Activated naive CD8-positive, alpha-beta T cell treated with anti-CD3 and anti-CD28 coated beads, Interleukin-2, amount 50 U/mL, for 16 hours (primary cell): ENCODE results near the gene UVSSA.

ENCODE experiments used
- DNase-seq: peaks from one replicate; pipeline ENCODE4 v3.0.0-alpha.2; 2020; ENCODE audit warnings: low read depth, low spot score

Gene UVSSA

DNA sequence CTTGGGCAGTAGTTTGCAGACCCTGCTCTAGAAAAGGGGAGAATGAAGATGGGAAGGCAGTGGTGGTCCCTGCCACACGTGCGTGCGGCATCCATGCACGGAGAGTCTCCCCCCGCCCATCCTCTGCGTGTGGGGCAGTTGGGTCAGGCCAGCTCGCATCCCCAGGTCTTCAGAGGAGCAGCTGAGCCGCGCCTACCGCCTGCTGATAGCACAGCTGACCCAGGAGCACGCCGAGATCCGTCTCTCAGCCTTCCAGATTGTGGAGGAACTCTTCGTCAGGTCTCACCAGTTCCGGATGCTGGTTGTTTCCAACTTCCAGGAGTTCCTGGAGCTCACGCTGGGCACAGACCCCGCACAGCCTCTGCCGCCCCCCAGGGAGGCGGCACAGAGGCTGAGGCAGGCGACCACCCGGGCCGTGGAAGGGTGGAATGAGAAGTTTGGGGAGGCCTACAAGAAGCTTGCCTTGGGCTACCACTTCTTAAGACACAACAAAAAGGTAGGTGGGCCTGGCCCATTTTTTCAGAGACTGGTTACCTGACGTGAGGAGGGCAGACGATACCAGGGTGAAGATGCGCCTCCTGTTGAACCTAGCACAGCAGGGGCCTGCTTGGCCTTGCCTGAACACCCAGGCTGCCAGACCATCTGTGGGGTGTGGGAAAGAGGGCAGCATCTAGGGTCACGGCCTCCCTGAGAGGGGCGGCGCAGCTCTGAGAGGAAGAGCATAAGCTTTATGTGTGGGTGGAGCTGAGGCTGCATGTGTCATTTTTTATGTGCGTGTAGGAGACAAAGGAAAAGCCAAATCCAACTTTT, 2.6 kb downstream of the UVSSA start:
- no peak for DNase-seq

DNA sequence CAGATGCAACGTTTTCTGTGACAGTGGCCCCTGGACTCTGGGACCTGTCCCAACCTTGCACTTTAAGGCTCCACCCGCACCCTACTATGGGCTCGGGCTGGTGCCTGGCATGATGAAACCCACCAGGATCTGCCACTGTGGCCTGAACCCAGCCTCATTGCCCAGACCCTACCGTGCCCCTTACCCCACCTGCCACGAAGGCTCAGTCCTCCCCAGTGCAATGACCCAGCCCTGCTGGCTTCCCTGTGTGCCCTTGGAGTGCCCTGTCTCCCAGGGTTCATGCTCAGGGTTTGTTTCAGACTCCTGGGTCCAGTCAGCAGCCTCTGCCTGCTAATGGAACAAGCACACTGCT, 3.1 kb downstream of the UVSSA start:
- DNase-seq: no peak

DNA sequence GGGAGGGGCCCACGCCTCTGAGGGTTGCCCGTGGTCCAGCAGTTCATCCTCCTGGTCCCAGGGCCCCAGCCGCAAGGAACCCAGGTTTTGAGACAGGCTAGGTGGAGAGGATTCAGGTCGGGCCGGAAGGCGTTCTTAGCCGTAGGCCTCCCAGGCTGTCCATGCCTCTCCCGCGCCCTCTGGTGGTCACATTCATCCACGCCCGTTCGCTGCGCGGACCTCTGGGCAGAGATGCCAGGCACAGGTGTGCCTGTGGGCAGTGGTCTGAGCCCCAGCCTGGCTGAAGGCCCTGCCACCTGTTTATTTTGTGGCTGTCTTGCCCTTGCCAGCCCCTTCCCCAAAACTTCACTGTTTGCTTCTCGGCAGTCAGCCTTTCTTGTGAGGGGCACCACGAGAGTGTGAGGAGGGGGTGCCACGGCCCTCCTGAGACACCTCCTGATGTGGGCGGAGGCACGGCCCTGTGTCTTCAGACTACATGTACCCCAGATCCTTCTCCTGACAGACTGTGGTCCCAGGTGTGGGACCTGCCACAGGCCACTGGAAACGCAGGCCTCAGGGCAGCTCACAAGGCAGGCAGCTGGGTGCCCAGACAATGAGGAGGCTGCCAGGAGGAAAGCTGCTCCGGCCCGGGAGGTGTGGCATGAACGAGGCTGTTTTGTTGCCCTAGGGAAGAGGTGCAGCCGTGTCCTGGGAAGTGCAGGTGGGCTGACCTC, 5.0 kb downstream of the UVSSA start:
- peak; percentile 74 for DNase-seq

DNA sequence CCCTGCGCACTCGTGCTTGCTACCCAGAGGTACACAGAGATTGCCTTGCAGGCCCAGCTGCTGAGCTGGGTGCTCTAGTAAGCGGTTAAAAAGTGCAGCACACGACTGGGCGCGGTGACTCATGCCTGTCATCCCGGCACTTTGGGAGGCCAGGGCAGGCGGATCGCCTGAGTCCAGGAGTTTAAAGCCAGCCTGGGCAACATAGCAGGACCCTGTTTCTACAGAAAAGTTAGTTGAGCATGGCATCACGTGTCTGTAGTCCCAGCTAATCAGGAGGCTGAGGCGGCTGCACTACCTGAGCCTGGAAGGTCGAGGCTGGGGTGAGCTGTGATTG, 5.5 kb downstream of the UVSSA start:
- no peak for DNase-seq

DNA sequence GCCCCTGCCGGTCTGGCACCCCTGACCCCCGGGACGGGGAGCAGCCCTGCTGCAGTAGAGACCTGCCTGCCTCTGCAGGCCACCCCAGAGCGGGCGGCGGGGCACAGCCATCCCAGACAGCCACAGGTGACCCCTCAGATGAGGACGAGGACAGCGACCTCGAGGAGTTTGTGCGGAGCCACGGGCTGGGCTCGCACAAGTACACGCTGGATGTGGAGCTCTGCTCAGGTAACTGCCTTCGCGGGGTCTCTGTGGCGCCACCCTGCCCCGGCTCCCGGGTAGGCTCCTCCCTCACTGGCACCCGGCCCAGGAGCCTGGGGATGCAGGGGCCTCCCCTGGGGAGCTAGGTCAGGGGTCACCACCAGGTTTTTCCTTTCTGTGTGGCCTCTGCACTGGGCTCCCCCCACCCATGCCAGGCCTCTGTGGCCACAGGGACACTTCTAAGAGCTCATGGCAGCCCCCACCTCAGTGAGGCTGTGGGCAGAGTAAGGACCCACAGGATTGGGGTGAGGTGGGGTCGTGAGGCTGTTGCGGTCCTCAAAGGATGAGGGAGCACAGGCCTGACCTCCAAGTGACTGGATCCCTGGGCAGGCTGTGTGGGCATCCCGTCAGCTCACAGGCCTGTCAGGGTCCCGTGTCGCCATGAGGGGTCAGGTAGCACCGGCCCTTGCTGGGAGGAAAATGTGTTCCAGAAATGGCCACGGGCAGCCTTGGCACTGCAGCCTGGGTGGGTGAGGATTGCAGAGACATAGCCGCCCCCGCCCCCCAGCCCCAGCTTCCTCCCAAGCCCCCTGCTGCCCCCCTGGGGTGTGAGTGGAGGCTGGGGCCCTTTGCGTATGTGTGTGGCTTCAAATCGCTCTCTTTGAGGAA, 6.4 kb downstream of the UVSSA start:
- DNase-seq: no peak

DNA sequence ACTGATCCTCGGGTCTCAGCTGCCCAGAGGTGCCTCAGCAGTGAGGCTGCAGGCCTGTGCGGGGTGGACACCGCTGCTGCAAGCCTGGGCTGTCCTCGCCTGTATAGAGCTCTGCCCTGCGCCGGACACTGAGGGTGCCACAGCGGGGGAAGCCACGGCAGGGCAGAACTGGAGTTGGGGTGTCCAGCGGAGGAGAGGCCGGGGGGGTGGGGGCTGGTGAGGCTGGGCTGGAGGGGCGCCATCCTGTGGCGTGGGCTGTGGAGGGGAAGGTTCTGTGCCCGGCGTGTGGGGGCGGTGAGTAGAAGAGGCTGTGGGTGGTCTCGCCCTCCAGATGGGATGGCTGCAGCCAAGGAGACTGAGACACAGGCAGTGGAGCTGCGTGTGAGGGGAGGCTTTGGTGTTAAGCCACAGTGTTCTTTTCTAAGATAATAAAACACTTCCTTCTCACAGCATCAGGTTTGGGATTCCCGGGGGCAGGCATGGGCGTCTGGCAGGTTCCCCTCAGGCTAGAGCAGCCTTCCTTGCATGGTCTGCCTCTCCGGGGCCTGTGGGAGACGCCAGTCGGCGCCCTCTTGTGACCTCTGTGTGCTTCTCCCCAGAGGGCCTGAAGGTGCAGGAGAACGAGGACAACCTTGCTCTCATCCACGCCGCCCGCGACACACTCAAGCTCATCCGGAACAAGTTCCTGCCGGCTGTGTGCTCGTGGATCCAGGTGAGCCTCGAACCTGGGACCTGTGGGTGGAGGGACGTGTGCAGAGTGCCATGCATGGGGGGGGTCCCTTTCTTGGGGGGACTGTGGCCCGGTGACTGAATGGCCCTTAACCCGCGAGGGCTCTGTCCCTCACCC, 7.4 kb downstream of the UVSSA start:
- DNase-seq: no peak

DNA sequence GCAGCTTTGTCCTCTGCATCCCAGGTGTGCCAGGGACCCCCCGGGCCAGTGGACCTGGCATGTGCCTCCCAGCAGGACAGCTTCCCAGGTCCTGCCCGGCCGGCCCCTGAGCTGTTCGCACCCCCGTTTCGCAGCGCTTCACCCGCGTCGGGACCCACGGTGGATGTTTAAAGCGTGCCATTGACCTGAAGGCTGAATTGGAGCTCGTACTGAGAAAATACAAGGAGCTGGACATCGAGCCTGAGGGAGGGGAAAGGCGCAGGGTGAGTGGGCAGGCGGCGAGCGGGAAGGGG, 7.9 kb downstream of the UVSSA start:
- DNase-seq: no peak

DNA sequence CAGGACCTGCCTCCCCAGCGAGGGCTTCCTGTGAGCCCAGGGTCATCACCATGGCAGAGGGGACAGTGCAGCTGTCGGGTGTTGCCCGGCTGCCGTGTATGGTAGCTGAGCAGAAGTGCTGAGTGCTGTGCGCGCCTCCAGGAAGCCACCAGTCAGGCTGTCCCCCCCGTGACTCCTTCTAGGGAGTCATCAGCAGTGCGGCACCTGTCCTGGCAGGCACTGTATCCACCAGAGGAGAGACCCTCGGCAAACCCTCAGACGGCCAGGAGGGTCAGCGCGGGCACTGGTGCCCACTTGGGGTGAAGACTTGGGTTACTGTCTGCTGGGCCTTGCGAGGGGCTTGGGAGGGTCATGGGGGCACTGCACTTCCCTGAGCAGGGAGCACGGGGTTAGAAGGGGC, 8.4 kb downstream of the UVSSA start:
- no peak for DNase-seq

DNA sequence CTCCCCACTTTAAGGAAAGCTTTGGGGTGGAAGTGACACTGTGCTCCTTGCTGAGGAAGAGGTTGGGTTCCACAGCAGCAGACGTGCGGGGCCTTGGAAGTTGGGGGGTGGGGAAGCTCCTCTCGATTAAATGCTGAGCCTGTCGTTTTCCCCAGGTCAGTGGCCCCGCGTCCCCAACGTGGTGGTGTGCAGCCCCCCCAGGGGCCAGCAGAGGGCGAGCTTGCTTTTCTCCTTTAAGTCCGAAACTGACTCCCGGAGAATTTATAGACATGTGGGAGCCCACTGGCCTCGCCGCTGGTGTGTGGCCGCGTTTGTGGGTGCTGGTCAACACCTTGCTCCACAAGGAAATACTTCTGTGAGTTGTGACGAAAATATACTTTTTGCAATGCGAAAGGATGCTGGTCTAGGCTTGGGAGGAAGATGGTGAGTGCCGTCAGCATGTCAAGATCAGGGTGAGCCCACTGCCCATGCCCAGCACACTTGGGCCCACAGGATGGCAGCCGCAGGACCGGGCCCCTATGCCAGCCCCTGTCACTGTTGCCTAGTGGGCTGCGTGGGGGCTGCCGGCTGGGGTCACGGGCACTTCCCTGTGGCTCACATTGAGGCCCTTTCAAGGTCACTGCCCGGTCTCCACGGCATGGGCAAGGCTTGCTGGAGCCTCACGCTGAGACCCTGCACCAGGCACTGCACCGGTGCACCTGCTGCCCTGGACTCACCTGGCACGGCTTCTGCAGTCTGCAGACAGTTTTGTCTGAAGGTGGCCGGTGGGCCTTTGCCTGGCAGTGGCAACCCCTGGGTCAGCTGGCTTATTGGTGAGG, 9.4 kb downstream of the UVSSA start:
- DNase-seq: no peak

DNA sequence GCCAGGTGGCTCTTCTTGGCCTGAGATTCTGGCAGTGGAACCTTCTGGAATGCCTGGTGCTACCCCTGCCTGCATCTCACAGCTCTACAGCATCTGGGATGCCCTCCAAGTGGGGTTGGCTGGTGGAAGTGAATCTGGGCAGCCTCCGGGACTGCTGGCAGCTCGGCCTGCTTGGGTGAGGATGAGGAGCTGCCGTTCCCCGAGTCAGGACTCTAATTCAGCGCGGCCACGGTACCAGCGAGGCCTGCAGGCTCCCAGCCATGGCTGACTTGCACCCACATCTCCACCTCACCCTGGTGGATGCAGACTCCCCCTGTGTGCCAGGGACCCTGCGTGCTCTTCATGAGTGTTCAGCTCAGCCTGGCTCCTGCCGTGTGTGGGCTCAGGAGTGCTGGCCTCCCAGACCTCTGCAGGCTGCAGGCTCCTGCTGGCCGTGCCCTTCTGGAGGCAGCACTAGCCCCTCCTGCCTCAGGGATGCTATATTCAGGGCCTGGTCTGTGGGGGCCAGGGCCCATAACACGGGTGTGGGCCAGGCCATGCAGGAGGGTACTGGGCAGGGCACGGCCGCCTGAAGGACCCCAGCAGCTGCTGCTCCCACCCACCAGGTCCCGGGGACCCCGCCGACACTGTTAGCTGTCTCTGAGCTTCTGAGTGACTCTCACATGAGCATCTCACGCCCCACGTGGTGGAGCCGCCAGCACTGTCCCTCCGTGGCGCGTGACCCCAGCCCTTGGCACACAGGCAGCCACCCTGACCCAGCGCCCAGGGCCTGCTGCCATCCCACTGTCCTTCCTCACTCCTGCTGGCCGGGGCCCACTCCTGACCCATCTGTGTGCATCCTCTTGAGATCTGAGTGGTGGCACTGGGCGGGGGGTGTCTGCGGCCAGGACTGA, 10.6 kb downstream of the UVSSA start:
- DNase-seq: no peak

DNA sequence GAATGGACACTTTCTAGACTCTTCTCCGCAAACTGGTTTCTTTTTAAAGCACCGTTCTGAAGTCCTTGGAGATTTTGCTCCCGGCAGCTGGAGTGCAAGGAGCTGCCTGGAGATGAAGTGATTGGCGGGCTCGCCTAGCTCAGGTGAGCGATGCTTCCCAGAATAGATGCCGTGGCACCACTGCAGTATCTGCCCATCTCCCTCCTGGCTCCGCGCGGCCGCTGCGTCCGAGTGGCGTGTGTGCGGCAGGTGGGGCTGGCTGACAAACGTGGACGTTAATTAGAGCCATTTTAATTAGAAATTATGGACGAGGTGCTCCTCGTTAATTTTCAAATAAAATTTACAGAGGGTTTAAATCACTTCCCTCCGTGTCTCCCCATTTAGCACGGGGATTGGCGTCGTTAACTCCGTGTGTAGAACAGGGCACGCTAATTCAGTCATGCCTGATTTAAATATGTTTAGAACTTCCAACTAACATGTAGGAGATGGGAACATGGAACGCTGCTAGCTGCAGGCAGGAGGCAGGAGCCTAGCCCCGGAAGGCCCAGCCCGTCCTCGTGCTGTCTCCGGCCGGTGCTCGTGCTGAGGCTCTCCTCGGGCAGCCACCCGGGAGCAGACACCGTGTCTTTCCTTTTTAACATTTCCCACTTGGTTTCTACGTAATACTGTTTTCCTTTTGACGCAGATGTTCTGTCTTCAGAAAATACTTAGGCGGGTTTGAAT, 11.6 kb downstream of the UVSSA start:
- no peak for DNase-seq

DNA sequence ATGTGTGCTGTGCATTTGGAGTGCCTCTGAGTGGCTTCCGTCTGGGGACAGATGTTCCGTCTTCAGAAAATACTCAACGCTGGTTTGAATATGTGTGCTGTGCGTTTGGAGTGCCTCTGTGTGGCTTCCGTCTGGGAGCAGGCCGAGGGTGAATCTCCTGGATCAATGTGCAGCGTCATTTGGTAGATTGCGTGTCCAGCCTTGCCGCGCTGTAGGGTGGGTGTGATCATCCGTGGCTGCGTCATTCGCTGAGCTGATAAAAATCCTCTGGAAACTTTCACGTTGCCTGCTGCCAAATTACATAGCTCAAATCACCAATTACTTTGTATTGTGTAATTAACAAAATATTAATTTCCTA, 12.1 kb downstream of the UVSSA start:
- no peak for DNase-seq

DNA sequence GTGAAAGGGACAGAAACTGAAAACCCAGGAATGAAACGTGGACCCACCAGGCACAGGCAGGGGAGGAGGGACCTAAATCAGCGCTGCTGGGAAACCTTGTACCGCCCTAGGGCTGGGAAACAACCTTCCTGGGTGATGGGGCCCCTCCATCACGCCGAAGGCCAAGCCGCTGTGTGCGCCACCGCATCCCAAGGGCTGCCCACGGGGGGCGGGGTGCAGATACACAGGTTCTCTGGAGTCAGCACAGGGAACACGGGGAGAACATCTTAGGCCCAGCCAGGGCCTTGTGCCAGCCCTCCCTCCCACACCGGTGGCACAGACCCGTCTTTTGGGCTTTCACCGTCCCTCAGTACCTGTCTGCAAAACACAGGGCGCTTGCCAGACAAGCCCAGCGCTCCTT, 13.0 kb downstream of the UVSSA start:
- DNase-seq: no peak

DNA sequence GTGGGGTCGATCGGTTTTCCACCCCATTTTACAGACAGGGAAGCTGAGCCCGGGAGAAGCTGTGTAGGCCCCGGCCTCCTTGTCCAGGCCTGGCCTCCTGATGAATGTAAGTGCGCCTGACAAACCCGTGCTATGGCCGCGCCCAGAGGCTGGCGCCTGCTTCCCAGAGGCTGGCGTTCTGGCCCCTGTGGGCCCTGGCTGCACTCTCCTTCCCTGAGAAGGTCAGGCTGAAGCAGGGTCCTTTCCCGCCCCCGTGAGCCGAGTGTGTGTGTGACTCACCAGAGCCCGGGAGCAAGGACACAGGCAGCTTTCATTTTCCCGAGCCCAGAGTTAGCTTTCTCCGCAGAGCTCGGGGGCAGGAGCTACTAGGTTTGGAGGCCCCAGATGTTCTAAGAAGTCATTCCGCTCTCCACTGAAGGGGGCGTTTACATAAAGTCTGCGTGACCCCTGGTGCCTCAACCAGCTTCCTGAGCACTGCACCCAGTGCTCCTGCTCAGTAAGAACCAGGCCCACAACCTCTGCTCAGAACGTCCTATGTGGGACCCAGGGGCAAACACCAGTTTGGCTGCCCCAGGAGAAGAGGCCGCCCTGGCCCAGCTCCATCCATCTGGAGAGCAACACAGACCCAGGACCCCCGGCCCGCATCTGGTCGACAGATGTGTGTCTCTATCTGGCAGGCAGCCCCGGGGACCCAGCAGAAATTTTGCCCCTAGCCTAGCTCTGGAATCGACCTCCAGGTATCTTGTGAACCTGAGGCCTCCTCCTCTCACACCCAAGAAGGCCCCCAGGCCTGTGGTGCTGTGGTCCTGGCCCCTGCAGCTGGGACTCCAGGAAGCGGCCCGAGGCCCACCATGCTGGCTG, 13.6 kb downstream of the UVSSA start:
- DNase-seq: no peak

DNA sequence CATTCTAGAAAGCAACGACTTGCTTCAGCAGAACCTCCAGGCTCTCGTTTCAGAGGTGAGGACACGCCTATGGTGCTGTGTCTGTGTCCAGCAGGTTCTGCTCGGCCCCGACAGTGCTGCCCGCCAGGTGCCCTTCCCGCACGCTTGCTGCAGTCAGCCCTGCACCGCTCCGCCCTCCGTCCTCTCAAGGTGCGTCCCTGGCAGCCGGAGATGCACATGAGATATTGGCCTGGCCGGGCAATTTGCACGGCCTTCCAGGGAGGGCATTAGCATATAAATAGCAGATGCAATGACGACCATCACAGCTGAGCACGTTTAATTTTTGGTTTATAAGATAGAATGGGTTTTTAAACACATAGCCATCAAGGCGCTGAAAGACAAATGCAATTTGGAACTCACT, 14.4 kb downstream of the UVSSA start:
- DNase-seq: no peak

DNA sequence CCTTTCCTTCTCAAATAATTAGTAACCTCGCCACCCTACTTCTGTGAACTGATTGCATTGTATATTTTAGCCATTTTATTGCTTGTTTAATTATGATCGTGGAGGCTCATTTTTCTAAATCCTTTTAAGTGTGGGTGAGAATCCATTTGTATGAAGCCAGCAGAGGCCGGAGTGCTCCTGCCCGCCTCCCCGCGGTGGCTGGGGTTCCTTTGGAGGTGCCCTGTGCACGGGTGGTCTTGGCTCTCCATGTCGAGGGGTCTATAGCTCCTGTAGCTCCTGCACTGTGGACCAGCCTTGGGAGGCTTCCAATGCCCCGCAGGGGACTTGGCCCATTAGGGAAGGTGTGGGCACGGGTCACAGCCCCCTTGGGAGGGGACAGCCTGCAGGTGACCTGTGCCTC, 15.0 kb downstream of the UVSSA start:
- DNase-seq: no peak

DNA sequence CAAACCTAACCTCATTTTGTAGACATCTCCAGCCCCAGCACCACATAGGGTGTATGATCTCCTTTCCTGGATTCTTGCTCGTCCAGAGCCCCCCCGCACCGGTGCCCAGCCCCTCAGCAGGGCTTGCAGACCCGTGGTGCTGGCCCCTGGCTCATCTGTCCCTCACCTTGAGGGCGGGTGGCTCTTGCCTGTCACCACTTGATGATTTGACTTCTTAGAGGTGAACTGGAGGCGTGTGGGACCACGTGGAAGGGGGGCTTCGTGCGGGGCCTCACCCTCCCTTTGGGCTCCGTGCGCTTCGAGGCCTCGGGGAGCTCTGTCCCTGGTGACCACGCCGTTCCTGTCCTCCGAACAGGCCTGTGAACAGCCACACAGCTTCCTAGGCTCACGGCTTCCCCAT, 15.5 kb downstream of the UVSSA start:
- no peak for DNase-seq

DNA sequence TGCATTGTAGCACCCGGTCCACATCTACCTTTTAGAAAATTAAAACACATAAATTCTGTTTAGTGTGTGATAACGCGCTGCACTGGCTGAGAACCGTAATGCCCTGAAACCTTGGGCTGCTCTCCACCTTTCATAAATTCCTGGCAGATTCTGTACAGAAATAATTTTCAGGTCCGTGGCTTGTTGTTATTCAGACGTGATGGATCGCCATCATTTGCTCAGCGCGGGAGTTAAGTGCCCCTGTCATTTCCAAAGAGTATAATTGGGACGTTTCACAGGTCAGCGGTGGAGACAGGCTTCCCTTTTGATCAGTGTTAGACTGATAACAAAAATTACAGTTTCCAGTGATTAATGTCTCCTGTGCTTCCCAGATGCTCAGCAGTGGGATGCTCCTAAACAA, 16.5 kb downstream of the UVSSA start:
- no peak for DNase-seq

DNA sequence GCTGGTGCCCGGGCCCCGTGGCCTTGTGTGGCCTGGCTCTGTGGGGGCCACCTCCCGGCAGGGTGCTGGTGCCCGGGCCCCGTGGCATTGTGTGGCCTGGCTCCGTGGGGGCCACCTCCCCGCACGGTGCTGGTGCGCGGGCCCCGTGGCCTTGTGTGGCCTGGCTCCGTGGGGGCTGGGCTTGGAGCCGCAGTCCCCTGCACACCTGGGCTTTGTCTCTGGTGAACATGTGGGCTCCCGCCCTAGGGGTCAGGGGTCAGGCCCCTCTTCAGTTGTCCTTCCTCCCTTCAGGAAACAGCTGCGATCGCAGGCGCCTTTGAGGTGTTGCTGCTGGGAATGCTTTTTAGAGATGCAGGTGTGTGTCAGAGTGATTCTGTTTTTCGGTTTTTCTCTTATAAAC, 17.2 kb downstream of the UVSSA start:
- DNase-seq: no peak
